ENCODE data around the gene ADARB2.

The ADARB2 gene

GRCh38 chr10:1684991-1685390 is 52.3 kb downstream of the ADARB2 start:
- DNase-seq (ENCODE audit: low read depth): no peak

- DNase-seq (ENCODE audit: low read depth): no peak
These were observed 53.7 kb downstream of the ADARB2 start for GRCh38 chr10:1683649-1684048.

- no peak for DNase-seq (ENCODE audit: low read depth)
These were observed 57.3 kb downstream of the ADARB2 start for GRCh38 chr10:1679821-1680650.

- DNase-seq (ENCODE audit: low read depth): no peak
These were observed 59.2 kb downstream of the ADARB2 start for GRCh38 chr10:1678084-1678483.

GRCh38 chr10:1677307-1677939 is 59.9 kb downstream of the ADARB2 start:
- DNase-seq (ENCODE audit: low read depth): no peak

GRCh38 chr10:1674501-1674900 is 62.8 kb downstream of the ADARB2 start:
- no peak for DNase-seq (ENCODE audit: low read depth)

GRCh38 chr10:1673568-1674345 is 63.6 kb downstream of the ADARB2 start:
- DNase-seq (ENCODE audit: low read depth): no peak

GRCh38 chr10:1672001-1672781 is 65.1 kb downstream of the ADARB2 start:
- no peak for DNase-seq (ENCODE audit: low read depth)

- DNase-seq (ENCODE audit: low read depth): no peak
These were observed 65.8 kb downstream of the ADARB2 start for GRCh38 chr10:1671366-1672000.

- no peak for DNase-seq (ENCODE audit: low read depth)
These were observed 66.6 kb downstream of the ADARB2 start for GRCh38 chr10:1670541-1671365.

- DNase-seq (ENCODE audit: low read depth): no peak
These were observed 67.9 kb downstream of the ADARB2 start for GRCh38 chr10:1669433-1669832.

GRCh38 chr10:1668399-1668798 is 68.9 kb downstream of the ADARB2 start:
- no peak for DNase-seq (ENCODE audit: low read depth)

GRCh38 chr10:1667392-1667791 is 69.9 kb downstream of the ADARB2 start:
- no peak for DNase-seq (ENCODE audit: low read depth)

GRCh38 chr10:1666147-1666546 is 71.2 kb downstream of the ADARB2 start:
- DNase-seq (ENCODE audit: low read depth): no peak

GRCh38 chr10:1665681-1666080 is 71.6 kb downstream of the ADARB2 start:
- DNase-seq (ENCODE audit: low read depth): no peak

GRCh38 chr10:1665021-1665661 is 72.2 kb downstream of the ADARB2 start:
- no peak for DNase-seq (ENCODE audit: low read depth)

- no peak for DNase-seq (ENCODE audit: low read depth)
These were observed 72.9 kb downstream of the ADARB2 start for GRCh38 chr10:1664333-1664964.

- DNase-seq (ENCODE audit: low read depth): no peak
These were observed 74.1 kb downstream of the ADARB2 start for GRCh38 chr10:1663226-1663625.

- DNase-seq (ENCODE audit: low read depth): no peak
These were observed 74.8 kb downstream of the ADARB2 start for GRCh38 chr10:1662438-1663025.
